A673 (cell line): ENCODE measurements around the gene IQGAP2.

Source experiments
- EZH2 ChIP-seq: fragments of 200-600 bp; sonication (generic); IDR thresholded peaks from 2 replicates; pipeline ENCODE4 v1.6.1; 2017; ENCODE audit warnings: borderline replicate concordance, low read depth, mild to moderate bottlenecking, mixed read lengths, antibody characterized with exemption, low read length; ENCODE audit not compliant: poor library complexity, severe bottlenecking
- TF ChIP-seq, protein P1 (sequence below): fragments of 300-800, 200-600 bp; sonication (generic); conservative IDR thresholded peaks from 2 replicates; pipeline ENCODE4 v1.5.1; 2017; ENCODE audit warnings: low read depth, mild to moderate bottlenecking, antibody characterized with exemption, low read length, moderate library complexity, mixed read lengths

DNA sequence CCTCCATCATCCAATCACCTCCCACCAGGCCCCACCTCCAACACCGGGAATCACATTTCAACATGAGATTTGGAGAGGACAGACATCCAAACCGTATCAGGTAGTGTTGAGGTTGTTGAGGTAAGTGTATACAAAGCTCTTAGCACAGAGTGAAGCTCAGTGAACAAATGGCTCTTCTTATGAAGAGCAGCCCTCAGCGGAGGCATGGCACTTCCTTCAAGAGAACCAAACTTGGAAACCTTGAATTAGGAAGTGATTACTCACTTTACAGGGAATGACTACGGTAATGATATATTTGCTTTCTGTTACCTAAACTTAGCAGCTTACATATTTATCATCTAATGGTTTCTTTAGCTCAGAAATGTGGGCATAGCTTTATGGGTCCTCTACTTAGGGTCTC lies 92.8 kb downstream of the IQGAP2 start:
- TF ChIP-seq EZH2, result no peak
- TF ChIP-seq, protein P1, sequence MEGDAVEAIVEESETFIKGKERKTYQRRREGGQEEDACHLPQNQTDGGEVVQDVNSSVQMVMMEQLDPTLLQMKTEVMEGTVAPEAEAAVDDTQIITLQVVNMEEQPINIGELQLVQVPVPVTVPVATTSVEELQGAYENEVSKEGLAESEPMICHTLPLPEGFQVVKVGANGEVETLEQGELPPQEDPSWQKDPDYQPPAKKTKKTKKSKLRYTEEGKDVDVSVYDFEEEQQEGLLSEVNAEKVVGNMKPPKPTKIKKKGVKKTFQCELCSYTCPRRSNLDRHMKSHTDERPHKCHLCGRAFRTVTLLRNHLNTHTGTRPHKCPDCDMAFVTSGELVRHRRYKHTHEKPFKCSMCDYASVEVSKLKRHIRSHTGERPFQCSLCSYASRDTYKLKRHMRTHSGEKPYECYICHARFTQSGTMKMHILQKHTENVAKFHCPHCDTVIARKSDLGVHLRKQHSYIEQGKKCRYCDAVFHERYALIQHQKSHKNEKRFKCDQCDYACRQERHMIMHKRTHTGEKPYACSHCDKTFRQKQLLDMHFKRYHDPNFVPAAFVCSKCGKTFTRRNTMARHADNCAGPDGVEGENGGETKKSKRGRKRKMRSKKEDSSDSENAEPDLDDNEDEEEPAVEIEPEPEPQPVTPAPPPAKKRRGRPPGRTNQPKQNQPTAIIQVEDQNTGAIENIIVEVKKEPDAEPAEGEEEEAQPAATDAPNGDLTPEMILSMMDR, result no peak
